ENCODE measurements around the gene AKAP6.

AKAP6 gene

DNA sequence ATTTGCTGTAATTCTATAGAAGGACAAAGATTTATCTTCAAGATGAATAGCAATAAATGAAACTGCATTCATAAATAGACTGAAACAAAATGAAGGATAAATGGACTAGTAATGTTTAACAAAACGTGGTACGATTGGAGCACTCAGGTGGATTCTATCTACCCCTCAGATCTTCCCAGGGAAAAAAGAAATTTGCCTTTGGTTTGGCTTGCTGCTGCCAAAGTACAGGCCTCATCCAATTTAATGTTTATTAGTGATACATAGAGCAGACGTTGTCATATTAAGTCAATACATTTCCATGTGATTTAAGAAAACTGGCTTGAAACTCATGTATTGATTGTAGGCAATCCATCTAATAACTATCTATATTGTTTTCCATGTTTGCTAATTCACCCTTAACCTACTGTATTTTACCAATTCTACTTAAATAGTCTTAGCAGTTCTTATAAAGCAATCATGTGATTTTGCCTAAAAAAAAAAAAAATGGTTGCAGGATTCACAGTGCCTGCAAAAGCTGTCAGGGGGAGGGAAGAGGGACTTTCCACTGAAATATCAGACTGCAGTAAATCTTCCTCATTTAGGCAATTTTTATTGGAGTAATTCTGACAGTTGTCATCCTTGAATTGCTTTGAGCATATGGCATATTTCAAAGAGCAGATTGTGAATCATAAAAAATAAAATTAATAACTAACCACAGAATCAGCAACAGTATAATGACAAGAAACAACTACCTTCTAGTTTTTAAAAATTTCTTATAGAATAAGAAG, 367.4 kb downstream of the AKAP6 start:
- no peak for DNase-seq (ENCODE audit: low read depth)
- TF ChIP-seq, protein P1, sequence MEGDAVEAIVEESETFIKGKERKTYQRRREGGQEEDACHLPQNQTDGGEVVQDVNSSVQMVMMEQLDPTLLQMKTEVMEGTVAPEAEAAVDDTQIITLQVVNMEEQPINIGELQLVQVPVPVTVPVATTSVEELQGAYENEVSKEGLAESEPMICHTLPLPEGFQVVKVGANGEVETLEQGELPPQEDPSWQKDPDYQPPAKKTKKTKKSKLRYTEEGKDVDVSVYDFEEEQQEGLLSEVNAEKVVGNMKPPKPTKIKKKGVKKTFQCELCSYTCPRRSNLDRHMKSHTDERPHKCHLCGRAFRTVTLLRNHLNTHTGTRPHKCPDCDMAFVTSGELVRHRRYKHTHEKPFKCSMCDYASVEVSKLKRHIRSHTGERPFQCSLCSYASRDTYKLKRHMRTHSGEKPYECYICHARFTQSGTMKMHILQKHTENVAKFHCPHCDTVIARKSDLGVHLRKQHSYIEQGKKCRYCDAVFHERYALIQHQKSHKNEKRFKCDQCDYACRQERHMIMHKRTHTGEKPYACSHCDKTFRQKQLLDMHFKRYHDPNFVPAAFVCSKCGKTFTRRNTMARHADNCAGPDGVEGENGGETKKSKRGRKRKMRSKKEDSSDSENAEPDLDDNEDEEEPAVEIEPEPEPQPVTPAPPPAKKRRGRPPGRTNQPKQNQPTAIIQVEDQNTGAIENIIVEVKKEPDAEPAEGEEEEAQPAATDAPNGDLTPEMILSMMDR (IDR thresholded peaks at IDR 0.05; ENCODE audit: insufficient read depth, low read depth, low read length, missing control alignments) = no peak
- no peak overlapping the region for H3K4me3 ChIP-seq (ENCODE audit: low read depth, low read length)

DNA sequence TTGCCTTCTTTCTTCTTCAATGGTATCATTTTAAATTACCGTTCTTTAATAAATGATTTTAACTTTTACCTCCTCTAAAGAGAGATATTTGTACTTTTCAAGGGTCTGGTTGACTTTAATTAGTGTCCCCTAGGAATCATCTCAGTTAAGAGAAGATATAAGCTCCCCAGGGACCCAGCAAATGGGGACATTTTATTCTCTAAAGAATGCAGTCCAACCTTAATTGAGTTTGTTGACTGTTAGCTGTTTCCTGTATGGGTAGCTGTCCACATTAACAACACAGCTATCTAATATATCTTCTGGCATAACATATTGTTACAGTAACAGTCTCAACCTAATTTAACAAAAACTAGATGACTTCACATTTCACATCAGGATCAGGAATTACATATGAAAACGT, 368.0 kb downstream of the AKAP6 start:
- DNase-seq (ENCODE audit: low read depth) = no peak
- TF ChIP-seq, protein P1 (IDR thresholded peaks at IDR 0.05; ENCODE audit: insufficient read depth, low read depth, low read length, missing control alignments) = no peak
- no peak overlapping the region for H3K4me3 ChIP-seq (ENCODE audit: low read depth, low read length)

DNA sequence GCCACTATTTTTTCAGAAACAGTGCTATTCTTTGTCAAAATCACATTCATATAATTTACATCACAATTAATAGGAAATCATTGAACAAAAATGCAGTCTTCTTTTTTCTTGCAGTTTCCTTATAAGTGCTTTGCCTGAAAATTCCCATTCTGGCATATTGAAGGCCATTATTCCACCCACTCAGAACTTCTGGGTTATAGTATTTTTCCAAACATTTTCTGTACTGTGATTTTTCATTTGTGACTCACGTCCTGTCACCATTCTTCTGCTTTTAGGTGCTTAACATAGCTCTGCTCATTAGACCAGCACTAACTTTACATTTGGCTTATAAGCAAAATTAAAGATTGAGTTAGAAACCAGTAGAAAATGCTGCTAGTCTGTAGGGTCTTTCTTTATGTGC, 368.6 kb downstream of the AKAP6 start:
- TF ChIP-seq, protein P1 (IDR thresholded peaks at IDR 0.05; ENCODE audit: insufficient read depth, low read depth, low read length, missing control alignments) = no peak
- no peak for DNase-seq (ENCODE audit: low read depth)

DNA sequence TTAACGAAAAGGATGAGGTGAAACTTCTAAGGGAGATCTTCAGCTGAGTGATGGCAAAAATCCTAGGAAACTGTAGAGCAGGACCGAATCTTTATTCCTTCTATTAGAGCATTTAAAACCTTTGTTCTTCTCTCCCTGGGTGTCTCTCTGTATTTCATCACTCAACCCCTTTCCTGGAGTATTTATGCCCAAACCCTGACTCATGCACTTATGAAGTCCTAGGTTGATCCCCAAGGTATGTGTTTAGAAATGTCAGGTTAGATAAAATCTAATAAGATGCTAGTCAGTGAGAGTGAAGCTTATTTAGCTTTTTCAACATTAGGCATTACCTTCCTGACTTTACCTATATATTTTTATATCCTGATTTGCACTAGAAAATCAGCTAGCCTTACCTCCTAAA, 369.7 kb downstream of the AKAP6 start:
- H3K4me3 ChIP-seq (ENCODE audit: low read depth, low read length) = no peak overlapping the region
- TF ChIP-seq, protein P1 (IDR thresholded peaks at IDR 0.05; ENCODE audit: insufficient read depth, low read depth, low read length, missing control alignments) = no peak
- DNase-seq (ENCODE audit: low read depth) = no peak

More for the DNA sequence above, 368.6 kb downstream of the AKAP6 start:
- no peak overlapping the region for H3K4me3 ChIP-seq (ENCODE audit: low read depth, low read length)

DNA sequence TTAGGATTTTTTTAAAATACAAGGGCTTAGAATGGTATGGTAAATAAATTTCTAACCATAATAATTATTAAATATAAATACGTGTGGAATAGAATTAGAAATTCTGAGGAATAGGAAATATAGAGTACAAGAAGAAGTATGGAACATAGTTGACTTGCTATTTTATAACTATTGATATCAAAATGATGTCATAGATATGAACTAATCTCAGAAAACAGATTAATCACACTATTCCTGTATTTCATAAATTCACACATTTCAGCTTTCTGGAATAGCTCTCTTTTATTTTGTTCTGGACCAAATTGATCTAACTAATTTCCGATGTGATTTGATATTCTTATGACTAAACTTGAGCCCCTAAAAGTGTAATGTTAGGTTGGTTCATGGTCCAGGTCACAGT, 372.4 kb downstream of the AKAP6 start:
- TF ChIP-seq, protein P1 (IDR thresholded peaks at IDR 0.05; ENCODE audit: insufficient read depth, low read depth, low read length, missing control alignments) = no peak
- no peak overlapping the region for H3K4me3 ChIP-seq (ENCODE audit: low read depth, low read length)

DNA sequence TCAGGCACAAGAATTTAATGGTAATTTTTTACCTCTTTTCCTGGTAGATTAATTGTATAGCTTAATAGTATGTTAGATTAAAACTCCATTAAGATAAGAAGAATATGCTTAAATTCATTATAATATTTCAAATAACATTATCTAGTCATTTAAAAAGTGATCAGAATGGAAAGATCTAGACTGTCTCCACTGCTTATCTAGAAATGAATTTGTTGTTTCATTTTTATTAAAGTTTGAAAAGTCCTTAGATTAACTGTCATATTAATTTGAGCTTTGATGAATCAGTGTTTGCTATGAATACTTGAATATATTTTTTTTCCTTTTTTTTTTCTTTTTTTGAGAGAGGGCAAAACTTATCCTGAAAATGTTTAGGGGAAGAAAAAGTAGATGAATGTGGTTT, 373.0 kb downstream of the AKAP6 start:
- TF ChIP-seq, protein P1 (IDR thresholded peaks at IDR 0.05; ENCODE audit: insufficient read depth, low read depth, low read length, missing control alignments) = no peak
- no peak for DNase-seq (ENCODE audit: low read depth)
- no peak overlapping the region for H3K4me3 ChIP-seq (ENCODE audit: low read depth, low read length)

More for the DNA sequence above, 372.4 kb downstream of the AKAP6 start:
- no peak for DNase-seq (ENCODE audit: low read depth)

DNA sequence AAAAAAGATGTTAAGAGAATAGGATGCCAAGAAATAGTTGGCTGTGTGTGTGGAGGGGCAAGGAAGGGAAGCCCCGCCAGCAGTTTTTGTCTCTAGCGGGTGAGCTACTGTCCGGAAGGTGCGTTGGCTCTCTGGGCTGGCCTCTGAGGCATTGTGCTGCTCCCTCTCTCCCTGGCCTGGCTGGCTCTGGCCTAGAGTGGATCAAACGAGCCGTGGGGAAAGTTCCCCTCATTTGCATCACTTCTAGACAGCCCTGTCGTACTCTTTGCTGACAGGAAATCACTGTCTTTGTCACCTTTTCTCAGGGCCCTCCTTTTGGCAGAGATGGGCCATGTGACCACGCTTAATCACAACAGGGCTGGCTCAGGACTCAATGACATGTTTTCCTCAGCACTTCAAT, 373.5 kb downstream of the AKAP6 start:
- no peak overlapping the region for H3K4me3 ChIP-seq (ENCODE audit: low read depth, low read length)
- DNase-seq (ENCODE audit: low read depth) = peak; percentile 43
- TF ChIP-seq, protein P1 (IDR thresholded peaks at IDR 0.05; ENCODE audit: insufficient read depth, low read depth, low read length, missing control alignments) = no peak

Measured in GM12865 (cell line).